GM21786 (cell line): ENCODE measurements around the gene DOCK4.

Experiments
- ATAC-seq: cut with Tn5 transposase; IDR thresholded peaks from one replicate; pipeline ENCODE4 v1.9.1; 2021; ENCODE audit not compliant: unreplicated experiment

The DOCK4 gene

GRCh38 chr7:111982133-111982532, 224.1 kb downstream of the DOCK4 start:
- no peak for ATAC-seq

GRCh38 chr7:111980725-111981124, 225.5 kb downstream of the DOCK4 start:
- no peak for ATAC-seq

GRCh38 chr7:111975346-111975745, 230.9 kb downstream of the DOCK4 start:
- ATAC-seq: no peak

GRCh38 chr7:111960984-111961383, 245.2 kb downstream of the DOCK4 start:
- ATAC-seq: no peak

GRCh38 chr7:111958896-111959295, 247.3 kb downstream of the DOCK4 start:
- no peak for ATAC-seq

GRCh38 chr7:111958431-111958830, 247.8 kb downstream of the DOCK4 start:
- ATAC-seq: no peak

GRCh38 chr7:111955616-111956015, 250.6 kb downstream of the DOCK4 start:
- ATAC-seq: no peak

- no peak for ATAC-seq
These were observed 251.5 kb downstream of the DOCK4 start for GRCh38 chr7:111954474-111955381.

- ATAC-seq: no peak
These were observed 252.1 kb downstream of the DOCK4 start for GRCh38 chr7:111954056-111954455.

GRCh38 chr7:111953611-111954010, 252.6 kb downstream of the DOCK4 start:
- ATAC-seq: peak; percentile 94

- ATAC-seq: no peak
These were observed 253.4 kb downstream of the DOCK4 start for GRCh38 chr7:111952783-111953182.

GRCh38 chr7:111951052-111951451, 255.1 kb downstream of the DOCK4 start:
- ATAC-seq: no peak

- no peak for ATAC-seq
These were observed 263.6 kb downstream of the DOCK4 start for GRCh38 chr7:111942450-111943081.

- ATAC-seq: no peak
These were observed 269.0 kb downstream of the DOCK4 start for GRCh38 chr7:111937163-111937562.

GRCh38 chr7:111933609-111934008, 272.6 kb downstream of the DOCK4 start:
- ATAC-seq: no peak

GRCh38 chr7:111931958-111932357, 274.2 kb downstream of the DOCK4 start:
- ATAC-seq: no peak

- ATAC-seq: no peak
These were observed 275.1 kb downstream of the DOCK4 start for GRCh38 chr7:111931016-111931517.

GRCh38 chr7:111929264-111929663, 276.9 kb downstream of the DOCK4 start:
- ATAC-seq: no peak

GRCh38 chr7:111927353-111928019, 278.7 kb downstream of the DOCK4 start:
- ATAC-seq: no peak

GRCh38 chr7:111920329-111920728, 285.9 kb downstream of the DOCK4 start:
- no peak for ATAC-seq

GRCh38 chr7:111919631-111920179, 286.5 kb downstream of the DOCK4 start:
- no peak for ATAC-seq
